Brain microvascular endothelial cell (primary cell): ENCODE measurements around the gene CDK5.

Source experiments
- DNase-seq: peaks from one replicate; pipeline ENCODE4 v3.0.0-alpha.2; 2020
- H3K27ac ChIP-seq: fragments of 250-450 bp; sonication (Bioruptor Pico); 2 replicates; pipeline ENCODE4 v1.5.1; 2020; ENCODE audit warnings: mild to moderate bottlenecking, moderate library complexity
- H3K27me3 ChIP-seq: fragments of 250-450 bp; sonication (Bioruptor Pico); replicated peaks from 2 replicates; pipeline ENCODE4 v1.5.1; 2020; ENCODE audit warnings: mild to moderate bottlenecking
- H3K36me3 ChIP-seq: fragments of 250-450 bp; sonication (Bioruptor Pico); replicated peaks from 2 replicates; pipeline ENCODE4 v1.5.1; 2020; ENCODE audit warnings: mild to moderate bottlenecking
- H3K4me3 ChIP-seq: 2 replicates; pipeline ENCODE4 v1.5.1; 2011; ENCODE audit warnings: low read depth, mild to moderate bottlenecking, control low read depth, low read length, moderate library complexity
- in situ Hi-C: cut with HindIII; loops from 2 replicates; pipeline ENCODE4 v1.10.0; 2017; ENCODE audit warnings: low sequenced_read_pairs, low pct_ligation_motif_present
- TF ChIP-seq, protein P1 (sequence below): IDR thresholded peaks from 2 replicates; pipeline ENCODE4 v1.5.1; 2011; ENCODE audit warnings: low read depth, mild to moderate bottlenecking, moderate library complexity, low read length, control low read depth, inconsistent platforms; ENCODE audit errors: missing control alignments

Gene CDK5

DNA sequence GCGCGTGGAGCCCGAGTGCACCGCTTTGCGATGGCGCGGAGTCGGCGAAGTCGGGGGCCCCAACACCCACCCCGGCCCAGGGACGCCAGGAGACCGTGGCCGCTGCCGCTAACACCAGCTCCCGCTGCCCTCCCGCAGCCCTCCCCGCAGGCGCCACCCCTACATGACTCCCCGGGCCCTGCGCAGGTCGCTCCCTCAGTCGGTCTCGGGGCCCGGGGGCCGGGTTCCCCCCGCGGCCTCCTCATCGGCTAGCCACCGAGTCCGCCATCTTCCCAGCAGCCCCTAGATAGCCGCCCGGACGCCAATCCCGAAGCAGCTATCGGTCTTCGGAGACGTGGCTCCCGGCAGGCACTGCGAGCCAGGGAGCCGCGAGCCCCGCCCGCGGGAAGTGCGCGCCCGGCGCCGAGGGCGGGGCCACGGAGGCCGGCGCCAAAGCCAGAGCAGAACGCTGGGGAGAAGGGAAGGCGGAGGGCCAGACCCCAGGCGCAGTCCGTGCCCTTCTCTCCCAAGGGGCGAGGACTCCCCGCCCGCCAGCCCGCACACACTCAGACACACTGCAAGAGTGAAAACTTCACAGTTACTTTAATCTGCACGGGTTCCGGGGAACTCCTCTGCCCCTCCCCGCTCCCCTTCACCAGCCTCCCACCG, 22.9 kb upstream of the CDK5 start, which contains the start of gene FASTK:
TSS of gene FASTK (minus strand) at position 288 of the 648 bp plus-strand sequence. CDS start at position 245, 43 bp downstream.
- Histone ChIP-seq H3K27ac (peak within 1 kb of the TSS; percentile 88), H3K4me3 (peak within 1 kb of the TSS; percentile 72), H3K36me3 (peaks cover 4% of the 10 kb centered on the region), H3K27me3 (no peaks in the 10 kb centered on the region)
- in situ Hi-C loops: no loop called here
- peak; percentile 85 for DNase-seq
- TF ChIP-seq, protein P1, sequence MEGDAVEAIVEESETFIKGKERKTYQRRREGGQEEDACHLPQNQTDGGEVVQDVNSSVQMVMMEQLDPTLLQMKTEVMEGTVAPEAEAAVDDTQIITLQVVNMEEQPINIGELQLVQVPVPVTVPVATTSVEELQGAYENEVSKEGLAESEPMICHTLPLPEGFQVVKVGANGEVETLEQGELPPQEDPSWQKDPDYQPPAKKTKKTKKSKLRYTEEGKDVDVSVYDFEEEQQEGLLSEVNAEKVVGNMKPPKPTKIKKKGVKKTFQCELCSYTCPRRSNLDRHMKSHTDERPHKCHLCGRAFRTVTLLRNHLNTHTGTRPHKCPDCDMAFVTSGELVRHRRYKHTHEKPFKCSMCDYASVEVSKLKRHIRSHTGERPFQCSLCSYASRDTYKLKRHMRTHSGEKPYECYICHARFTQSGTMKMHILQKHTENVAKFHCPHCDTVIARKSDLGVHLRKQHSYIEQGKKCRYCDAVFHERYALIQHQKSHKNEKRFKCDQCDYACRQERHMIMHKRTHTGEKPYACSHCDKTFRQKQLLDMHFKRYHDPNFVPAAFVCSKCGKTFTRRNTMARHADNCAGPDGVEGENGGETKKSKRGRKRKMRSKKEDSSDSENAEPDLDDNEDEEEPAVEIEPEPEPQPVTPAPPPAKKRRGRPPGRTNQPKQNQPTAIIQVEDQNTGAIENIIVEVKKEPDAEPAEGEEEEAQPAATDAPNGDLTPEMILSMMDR: no peak

DNA sequence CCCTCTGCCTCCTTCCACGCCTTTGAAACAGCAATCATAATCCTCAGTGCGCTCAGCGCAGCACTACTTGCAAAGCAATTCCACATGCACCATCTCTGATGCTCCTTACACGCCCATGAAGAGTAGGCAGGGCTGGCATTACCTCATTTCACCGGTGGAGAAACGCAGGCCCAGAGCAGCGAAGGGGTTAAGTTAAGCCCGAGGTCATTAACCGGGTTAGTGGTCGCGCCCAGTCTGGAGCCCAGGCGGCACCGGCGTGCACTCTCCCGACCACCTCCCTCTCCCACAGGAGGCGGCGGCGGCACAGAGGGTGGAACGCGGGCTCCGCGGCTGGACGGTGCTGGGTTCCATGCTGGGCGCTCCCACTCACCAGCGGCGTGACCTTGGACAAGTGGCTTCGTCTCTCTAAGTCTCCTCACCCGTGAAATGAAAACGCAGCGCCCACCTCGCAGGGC, 22.4 kb upstream of the CDK5 start:
- no peak for DNase-seq
- Histone ChIP-seq H3K4me3 (peak overlapping the region; percentile 72), H3K27ac (peak overlapping the region; percentile 88), H3K36me3 (peaks cover 10% of the 10 kb centered on the region), H3K27me3 (no peaks in the 10 kb centered on the region)
- TF ChIP-seq, protein P1: no peak
- in situ Hi-C loops: no loop called here

DNA sequence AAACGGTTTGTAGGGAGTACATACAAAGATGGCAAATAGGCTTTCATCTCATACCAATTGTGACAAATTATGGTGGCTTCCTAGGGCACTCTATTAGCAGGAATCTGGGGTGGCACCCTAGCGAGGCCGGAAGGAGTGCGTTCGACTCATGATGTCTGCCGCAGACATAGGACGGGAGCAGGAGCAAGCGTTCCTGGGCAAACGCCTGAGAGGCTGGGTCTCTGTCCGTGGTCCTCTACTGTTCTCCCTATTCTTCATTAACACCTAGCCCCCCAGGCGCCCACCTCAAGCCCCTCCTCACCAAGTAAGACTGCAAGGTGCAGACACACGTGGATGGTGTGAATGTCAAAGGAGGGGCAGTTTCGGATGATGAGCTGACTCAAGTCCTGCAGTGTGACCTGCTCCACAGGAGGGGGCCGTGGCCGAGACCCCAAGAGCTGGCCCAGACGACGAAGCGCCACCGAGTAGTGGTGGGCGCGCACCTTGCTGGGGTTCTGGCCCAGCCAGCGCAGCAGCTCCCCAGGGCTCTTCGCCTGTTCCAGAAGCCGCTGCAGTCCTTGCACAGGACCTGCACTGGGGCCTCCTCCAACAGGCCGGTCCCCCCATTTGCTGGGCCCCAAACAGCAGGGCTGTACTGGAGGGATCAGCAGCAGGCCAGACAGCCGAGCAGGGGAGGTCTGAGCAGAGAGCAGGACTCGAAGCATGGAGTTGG, 21.7 kb upstream of the CDK5 start:
- H3K27me3 ChIP-seq: no peaks in the 10 kb centered on the region
- no peak for DNase-seq
- TF ChIP-seq, protein P1: no peak
- peaks cover 17% of the 10 kb centered on the region for H3K36me3 ChIP-seq
- H3K4me3 ChIP-seq: peak overlapping the region; percentile 72
- in situ Hi-C loops: no loop called here
- H3K27ac ChIP-seq: no peak overlapping the region

DNA sequence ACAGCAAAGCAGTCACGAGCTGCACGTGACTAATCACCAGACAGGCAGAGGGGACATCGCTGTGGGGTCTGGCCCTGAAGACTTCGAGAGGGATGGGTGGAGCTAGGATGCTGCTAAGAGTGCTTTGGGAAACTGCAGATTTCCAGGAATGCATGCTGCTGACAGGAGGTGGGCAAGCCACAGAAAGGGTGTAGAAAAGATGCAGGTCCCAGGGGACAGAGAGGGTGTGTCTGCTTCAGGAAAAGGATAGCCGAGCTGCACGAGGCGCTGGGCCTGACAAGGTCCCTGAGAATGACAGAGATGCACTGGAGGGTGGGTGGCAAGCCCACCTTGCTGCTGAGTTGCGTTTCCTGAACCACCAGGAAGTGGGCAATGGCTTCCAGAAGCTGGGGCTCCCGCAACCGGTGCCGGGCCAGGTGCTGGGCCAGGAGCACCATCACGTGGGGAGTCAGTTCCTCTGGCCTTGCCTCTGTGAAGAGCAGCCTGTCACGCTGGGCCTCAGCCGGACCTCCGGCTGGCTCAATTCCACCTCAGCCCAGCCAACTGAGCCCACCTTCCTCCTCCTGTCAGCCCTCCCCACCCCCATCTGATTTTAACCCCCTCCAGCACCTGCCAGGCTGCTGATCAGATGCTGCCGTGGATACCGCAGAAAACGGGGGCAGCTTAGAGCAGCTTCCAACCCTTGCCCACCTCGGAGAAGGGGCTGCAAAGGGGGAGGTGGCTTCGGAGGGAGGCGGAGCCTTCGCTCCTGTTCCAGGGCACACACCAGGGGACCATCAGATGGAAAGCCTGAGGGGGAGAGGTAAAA, 20.7 kb upstream of the CDK5 start:
- Histone ChIP-seq H3K4me3 (no peak overlapping the region), H3K36me3 (peaks cover 26% of the 10 kb centered on the region), H3K27ac (no peak overlapping the region), H3K27me3 (no peaks in the 10 kb centered on the region)
- no peak for DNase-seq
- in situ Hi-C loops: no loop called here
- TF ChIP-seq, protein P1: no peak

DNA sequence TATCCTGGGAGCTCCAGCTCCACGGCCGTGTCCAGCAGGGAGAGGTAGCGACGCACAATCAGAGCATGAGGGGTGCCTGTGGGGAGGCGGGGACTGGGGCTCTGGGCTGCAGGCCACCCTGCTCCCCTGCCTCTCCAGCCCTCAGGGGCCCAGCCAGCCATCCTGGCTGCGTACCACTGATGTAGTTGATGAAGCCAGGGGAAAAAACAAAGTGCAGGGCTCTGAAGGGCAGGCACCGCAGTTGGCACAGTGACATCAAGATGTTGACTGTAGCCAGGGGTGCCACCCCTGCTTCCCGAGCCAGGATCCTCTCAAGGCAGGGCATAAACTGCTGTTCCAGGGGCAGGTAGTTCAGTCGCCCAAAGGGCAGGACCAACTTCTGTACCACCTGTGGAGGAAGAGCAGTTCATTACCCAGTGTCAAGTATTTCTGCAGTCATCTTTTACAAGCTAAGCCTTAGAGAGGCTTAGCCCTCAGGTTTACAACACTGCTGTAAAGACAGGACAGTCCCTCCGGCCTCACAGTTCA, 20.1 kb upstream of the CDK5 start:
- in situ Hi-C loops: no loop called here
- Histone ChIP-seq H3K27ac (no peak overlapping the region), H3K27me3 (no peaks in the 10 kb centered on the region), H3K36me3 (peaks cover 29% of the 10 kb centered on the region), H3K4me3 (no peak overlapping the region)
- TF ChIP-seq, protein P1: no peak
- DNase-seq: no peak
